Pancreas (tissue), 10 donors: ENCODE measurements around the gene KCNJ5. TPM values are rescaled to one million over a fixed set of nuclear protein-coding genes. Genes with fewer than 3 reads are reported as not detected.

Experiments
- ATAC-seq, 4 donors: fragments of 200-7000 bp; cut with Tn5 transposase; one replicate each; pipeline versions ENCODE4 v1.8.0 to v1.9.1; 2020; ENCODE audit warnings: mild to moderate bottlenecking in 4 of 4, moderate library complexity in 4 of 4
- DNase-seq, 6 donors: peaks; one replicate each; pipeline ENCODE4 v3.0.0-alpha.2; 2020
- FAIRE-seq: peaks from 2 replicates; lab custom pipeline; 2012; peaks lifted over from hg19 to GRCh38; lab: Jason Lieb, UNC
- H3K27ac ChIP-seq, 4 donors: fragments of 200-600 bp; sonication (generic); 1 replicate in 3 of 4; 2 replicates in 1 of 4; pipeline versions ENCODE4 v1.5.0 to v1.8.0; 2020
- H3K27me3 ChIP-seq, 4 donors: fragments of 200-600 bp; one replicate each; pipeline ENCODE4 v1.8.0; 2021
- H3K36me3 ChIP-seq, 3 donors: fragments of 200-600 bp; sonication (generic) in 1 of 3; one replicate each; pipeline versions ENCODE4 v1.5.0 to v1.8.0; 2020 to 2021
- H3K4me1 ChIP-seq, 3 donors: fragments of 200-600 bp; one replicate each; pipeline ENCODE4 v1.8.0; 2021
- H3K4me3 ChIP-seq, 4 donors: fragments of 200-600 bp; sonication (generic) in 2 of 4; one replicate each; pipeline versions ENCODE4 v1.5.0 to v1.8.0; 2020 to 2021
- H3K9me3 ChIP-seq, 4 donors: fragments of 200-600 bp; one replicate each; pipeline ENCODE4 v1.8.0; 2021
- CTCF ChIP-seq, 4 donors: fragments of 200-600 bp; sonication (generic) in 3 of 4; IDR thresholded peaks; one replicate each; pipeline versions ENCODE4 v1.5.0 to v1.8.0; 2021; ENCODE audit warnings: antibody characterized with exemption in 4 of 4
- WGBS, 2 donors: extraction: QIAGEN DNeasy Blood & Tissue Kit; methylation state at CpG; one replicate each; pipeline ENCODE4 v1.1.7; 2013; 5-methylcytosine and 5-hydroxymethylcytosine counted together
- intact Hi-C, 3 donors: fragments of 100-400 bp; cut with DNase I; formaldehyde crosslinking; loops; one replicate each; pipeline versions ENCODE4 v1.11.1 to v1.14.2; 2022
- polyA plus RNA-seq, 2 donors: library from polyadenylated mRNA; stranded (reverse); fragments of 200-250 nt; gene quantifications; one replicate each; pipeline ENCODE4 v1.2.3, GENCODE V29; 2013
- total RNA-seq, 6 donors: library from RNA; stranded (reverse); fragmentation: NEBNext Ultra II Directional in 4 of 6; extraction: Animal tissue kit (Norgen Biotek cat#: 25700) in 4 of 6; gene quantifications; one replicate each; pipeline versions ENCODE4 v1.2.1 to v1.2.4, GENCODE V29; 2021 to 2023
- donor health status: healthy with polysubstance abuse.
- donor health status: DM: no; HTN: no; CAD: no; lungs with moderate emphysema.
- donor health status: DM: no; HTN: no; CAD: no.
- donor health status: control.
- donor health status: control.
- donor health status: Bipolar disorder and iron deficiency.
- donor health status: DM: yes; HTN: yes; CAD: no.
- donor health status: DM: no; HTN: no; CAD: no.
- donor health status: DM: no; HTN: no; CAD: no.
- donor health status: DM: yes; HTN: yes; CAD: no.

The KCNJ5 gene
- total and polyA plus RNA-seq, 8 donors: 1.1 to 17.6 (median 9.5) TPM

- Histone ChIP-seq H3K9me3 (no peaks in the 10 kb centered on the region), H3K27ac (no peak overlapping the region), H3K4me1 (no peaks in the 10 kb centered on the region), H3K27me3 (no peaks in the 10 kb centered on the region), H3K4me3 (no peak overlapping the region), H3K36me3 (no peaks in the 10 kb centered on the region)
- 73 to 76% methylated on average over 3 of the region's 3 CpGs for WGBS, 2 donors
- no peak for ATAC-seq
- no peak for TF ChIP-seq CTCF (IDR thresholded peaks at IDR 0.05)
- no peak for DNase-seq
- FAIRE-seq: no peak
- intact Hi-C loops: no loop called here
Measured at GRCh38 chr11:128874427-128874826, 16.7 kb upstream of the KCNJ5 start.

GRCh38 chr11:128876133-128876650, 15.0 kb upstream of the KCNJ5 start:
- intact Hi-C loops: no loop called here
- no peak for FAIRE-seq
- Histone ChIP-seq H3K27ac (no peak overlapping the region), H3K4me3 (no peak overlapping the region), H3K9me3 (no peaks in the 10 kb centered on the region), H3K4me1 (no peaks in the 10 kb centered on the region), H3K36me3 (no peaks in the 10 kb centered on the region), H3K27me3 (no peaks in the 10 kb centered on the region)
- ATAC-seq: no peak
- TF ChIP-seq CTCF (IDR thresholded peaks at IDR 0.05): no peak
- no peak for DNase-seq
- 84 to 91% methylated on average over 22 of the region's 22 CpGs for WGBS, 2 donors

- Histone ChIP-seq H3K4me3 (no peak overlapping the region), H3K36me3 (no peaks in the 10 kb centered on the region), H3K27ac (no peak overlapping the region), H3K9me3 (no peaks in the 10 kb centered on the region), H3K4me1 (peaks cover 0 to 7% (median 0%) of the 10 kb centered on the region in 3 donors), H3K27me3 (no peaks in the 10 kb centered on the region)
- DNase-seq (no peak), FAIRE-seq (no peak), ATAC-seq (no peak)
- 80 to 85% methylated on average over 5 of the region's 5 CpGs for WGBS, 2 donors
- TF ChIP-seq CTCF (IDR thresholded peaks at IDR 0.05): no peak
- intact Hi-C loops: no loop called here
Measured at GRCh38 chr11:128877726-128878125, 13.4 kb upstream of the KCNJ5 start.

GRCh38 chr11:128878455-128878854, 12.7 kb upstream of the KCNJ5 start:
- Histone ChIP-seq H3K36me3 (no peaks in the 10 kb centered on the region), H3K27me3 (no peaks in the 10 kb centered on the region), H3K4me1 (peaks cover 0 to 7% (median 0%) of the 10 kb centered on the region in 3 donors), H3K9me3 (no peaks in the 10 kb centered on the region), H3K4me3 (no peak overlapping the region), H3K27ac (no peak overlapping the region)
- intact Hi-C loops: no loop called here
- DNase-seq: no peak
- WGBS, 2 donors: 85 to 93% methylated on average over 2 of the region's 2 CpGs
- FAIRE-seq: no peak
- ATAC-seq: no peak
- TF ChIP-seq CTCF (IDR thresholded peaks at IDR 0.05): no peak

GRCh38 chr11:128879817-128880216, 11.3 kb upstream of the KCNJ5 start:
- Histone ChIP-seq H3K36me3 (no peaks in the 10 kb centered on the region), H3K9me3 (no peaks in the 10 kb centered on the region), H3K4me3 (no peak overlapping the region), H3K4me1 (peaks cover 0 to 7% (median 0%) of the 10 kb centered on the region in 3 donors), H3K27me3 (no peaks in the 10 kb centered on the region), H3K27ac (no peak overlapping the region)
- DNase-seq (no peak), FAIRE-seq (no peak), ATAC-seq (no peak)
- WGBS, 2 donors: 91% methylated on average over 12 of the region's 12 CpGs
- TF ChIP-seq CTCF (IDR thresholded peaks at IDR 0.05): no peak
- intact Hi-C loops: loop anchor here in 1 of 3 donors (10.0 kb wide), 1 partner anchor 75 kb away; no protein-coding TSS in a partner anchor
